Fibroblast of mammary gland (primary cell): ENCODE results near the gene CIT.

ENCODE experiments used
- DNase-seq: peaks from one replicate; pipeline ENCODE4 v3.0.0-alpha.2; 2010; ENCODE audit warnings: low read depth
- H3K4me3 ChIP-seq: 2 replicates; pipeline ENCODE4 v1.5.1; 2011; ENCODE audit warnings: low read depth, mild to moderate bottlenecking, low read length, moderate library complexity; ENCODE audit not compliant: control insufficient read depth
- CTCF ChIP-seq: conservative IDR thresholded peaks from 2 replicates; pipeline ENCODE4 v1.5.1; 2011; ENCODE audit warnings: low read depth, low read length, inconsistent platforms; ENCODE audit not compliant: control insufficient read depth, insufficient read depth

CIT gene

DNA sequence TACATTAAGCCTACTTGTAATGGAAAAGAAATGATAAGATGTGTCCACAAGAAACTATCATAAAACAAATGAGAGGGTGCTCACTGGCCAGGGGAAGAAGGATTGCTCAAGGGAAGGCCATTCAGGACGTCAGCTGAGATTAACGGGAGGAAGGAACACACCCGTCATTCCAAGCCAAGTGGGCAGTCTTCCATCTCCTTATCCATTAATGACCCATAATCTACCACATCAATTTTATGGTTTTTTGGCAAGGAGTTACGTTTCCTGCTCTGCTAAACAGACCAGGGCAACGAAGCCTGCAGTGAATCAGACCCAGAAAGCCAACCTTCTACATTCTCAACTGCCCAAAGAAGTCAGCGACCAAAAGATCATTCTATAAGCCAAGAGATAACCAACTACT, 184.1 kb downstream of the CIT start:
- no peak for TF ChIP-seq CTCF
- H3K4me3 ChIP-seq: no peak overlapping the region
- peak; percentile 97 for DNase-seq

- no peak for TF ChIP-seq CTCF
- peak; percentile 38 for DNase-seq
- H3K4me3 ChIP-seq: no peak overlapping the region
Observed at GRCh38 chr12:119692410-119692809, 184.7 kb downstream of the CIT start.

GRCh38 chr12:119691202-119691810, 185.8 kb downstream of the CIT start:
- DNase-seq: no peak
- TF ChIP-seq CTCF: no peak
- H3K4me3 ChIP-seq: no peak overlapping the region

DNA sequence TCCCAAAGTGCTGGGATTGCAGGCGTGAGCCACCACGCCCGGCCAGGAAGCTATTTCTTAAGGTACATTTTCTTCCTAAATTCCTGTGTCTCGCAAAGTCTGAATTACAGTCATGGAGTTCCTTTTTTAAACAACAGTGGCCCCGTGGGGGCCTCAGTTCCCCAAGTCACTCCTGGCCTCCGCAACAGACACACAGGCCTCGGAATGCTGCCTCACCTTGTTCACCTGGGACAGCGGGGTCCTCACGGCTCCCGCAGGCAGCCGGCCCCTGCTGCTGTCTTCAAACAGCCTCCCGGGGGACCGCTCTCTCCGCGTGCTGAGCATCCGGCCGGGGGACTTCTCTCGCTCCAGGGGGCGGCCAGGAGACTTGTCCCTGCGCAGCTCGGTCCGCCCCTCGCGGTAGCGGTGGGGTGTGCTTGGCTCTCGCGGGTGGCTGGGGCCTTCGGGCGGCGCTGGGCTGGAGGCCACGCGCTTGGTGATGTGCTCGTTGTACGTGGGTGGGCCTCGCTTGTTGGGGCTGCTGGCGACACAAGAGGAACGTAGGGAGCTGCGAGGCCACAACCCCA, 187.1 kb downstream of the CIT start:
- no peak overlapping the region for H3K4me3 ChIP-seq
- TF ChIP-seq CTCF: no peak
- DNase-seq: no peak

GRCh38 chr12:119687879-119688278, 189.2 kb downstream of the CIT start:
- no peak overlapping the region for H3K4me3 ChIP-seq
- no peak for DNase-seq
- no peak for TF ChIP-seq CTCF

- no peak for TF ChIP-seq CTCF
- no peak for DNase-seq
- no peak overlapping the region for H3K4me3 ChIP-seq
Observed at GRCh38 chr12:119687406-119687805, 189.7 kb downstream of the CIT start.

GRCh38 chr12:119686776-119687175, 190.3 kb downstream of the CIT start:
- no peak for DNase-seq
- no peak overlapping the region for H3K4me3 ChIP-seq
- no peak for TF ChIP-seq CTCF
